GM12801 (cell line): ENCODE data around the gene EPB41L3.

ENCODE experiments used
- CTCF ChIP-seq: IDR thresholded peaks from one replicate; pipeline ENCODE4 v1.5.1; 2011; ENCODE audit warnings: control low read depth; ENCODE audit not compliant: insufficient read length; ENCODE audit errors: extremely low read depth

The EPB41L3 gene

GRCh38 chr18:5543773-5544389 is at the start of gene EPB41L3:
Gene EPB41L3 (minus strand): TSS chr18:5543997. CDS start chr18:5489183, 54,814 bp downstream.
- TF ChIP-seq CTCF: no peak

GRCh38 chr18:5588529-5588928 is 44.7 kb upstream of the EPB41L3 start:
- no peak for TF ChIP-seq CTCF

- TF ChIP-seq CTCF: no peak
Observed at GRCh38 chr18:5585653-5586052, 41.9 kb upstream of the EPB41L3 start.

GRCh38 chr18:5584746-5585417 is 41.1 kb upstream of the EPB41L3 start:
- no peak for TF ChIP-seq CTCF

- TF ChIP-seq CTCF: no peak
Observed at GRCh38 chr18:5582849-5583681, 39.3 kb upstream of the EPB41L3 start.

GRCh38 chr18:5582076-5582475 is 38.3 kb upstream of the EPB41L3 start:
- TF ChIP-seq CTCF: no peak

- no peak for TF ChIP-seq CTCF
Observed at GRCh38 chr18:5574843-5575242, 31.0 kb upstream of the EPB41L3 start.
